SK-N-SH (cell line): ENCODE measurements around the gene VAV1. TPM values are rescaled to one million over a fixed set of nuclear protein-coding genes. Genes with fewer than 3 reads are reported as not detected.

Experiments
- CTCF ChIA-PET: fragments of 300-600, 350-600 bp; formaldehyde crosslinking; extraction: SDS; loops from one replicate; lab custom pipeline; 2021; lab: Yijun Ruan, JAX
- POLR2A ChIA-PET: fragments of 350-600 bp; sonication (Branson Sonifier 250); formaldehyde crosslinking; extraction: SDS; loops from one replicate; lab custom pipeline; 2020; ENCODE audit warnings: antibody characterized with exemption, inconsistent platforms; lab: Yijun Ruan, JAX
- DNase-seq: peaks from one replicate; pipeline ENCODE4 v3.0.0; 2012
- H2AFZ ChIP-seq: fragments of 200-600 bp; sonication (generic); 2 replicates; pipeline ENCODE4 v1.8.1; 2016; ENCODE audit warnings: antibody characterized with exemption, mild to moderate bottlenecking, low read depth
- H3F3A ChIP-seq: fragments of 200-600 bp; sonication (generic); replicated peaks from 2 replicates; pipeline ENCODE3; 2016; ENCODE audit warnings: antibody characterized with exemption, mild to moderate bottlenecking; ENCODE audit not compliant: insufficient read depth
- H3K27ac ChIP-seq, 2 experiments: fragments of 200-500 bp in 1 of 2; fragments of 200-600 bp in 1 of 2; sonication (Bioruptor generic) in 1 of 2; sonication (generic), shearing (Covaris generic) in 1 of 2; 2 replicates each; pipeline versions ENCODE4 v1.5.1 to v1.6.1; 2014 to 2016; ENCODE audit warnings: low read depth in 2 of 2, inconsistent platforms in 1 of 2, low read length in 1 of 2, mild to moderate bottlenecking in 1 of 2, mixed read lengths in 1 of 2
- H3K27me3 ChIP-seq: fragments of 200-600 bp; sonication (generic), shearing (Covaris generic); 2 replicates; pipeline ENCODE4 v1.6.1; 2016; ENCODE audit warnings: mixed run types; ENCODE audit not compliant: insufficient read depth
- H3K36me3 ChIP-seq, 2 experiments: fragments of 200-500 bp in 1 of 2; fragments of 200-600 bp in 1 of 2; sonication (Bioruptor generic) in 1 of 2; sonication (generic) in 1 of 2; replicated peaks in 1 of 2; 2 replicates each; pipeline versions ENCODE3 to v1.5.1; 2014 to 2016; ENCODE audit warnings: low read length in 1 of 2, mild to moderate bottlenecking in 1 of 2; ENCODE audit not compliant: insufficient read depth in 2 of 2, control insufficient read depth in 1 of 2
- H3K4me1 ChIP-seq, 2 experiments: fragments of 200-500 bp in 1 of 2; fragments of 200-600 bp in 1 of 2; sonication (Bioruptor generic) in 1 of 2; sonication (generic), shearing (Covaris generic) in 1 of 2; 2 replicates each; pipeline versions ENCODE4 v1.5.1 to v1.6.1; 2014 to 2016; ENCODE audit warnings: low read depth in 1 of 2, low read length in 1 of 2, mixed run types in 1 of 2; ENCODE audit not compliant: insufficient read depth in 2 of 2, control insufficient read depth in 1 of 2
- H3K4me2 ChIP-seq: fragments of 200-600 bp; sonication (generic), shearing (Covaris generic); 2 replicates; pipeline ENCODE4 v1.6.1; 2017; ENCODE audit warnings: mixed run types
- H3K4me3 ChIP-seq, 2 experiments: fragments of 200-500 bp in 1 of 2; fragments of 200-600 bp in 1 of 2; sonication (Bioruptor generic) in 1 of 2; sonication (generic), shearing (Covaris generic) in 1 of 2; 2 replicates each; pipeline versions ENCODE4 v1.5.1 to v1.8.1; 2014 to 2016; ENCODE audit warnings: low read depth in 2 of 2, inconsistent platforms in 1 of 2, low read length in 1 of 2, mild to moderate bottlenecking in 1 of 2, mixed read lengths in 1 of 2, moderate library complexity in 1 of 2
- H3K79me2 ChIP-seq: fragments of 200-600 bp; sonication (generic); 2 replicates; pipeline ENCODE4 v1.8.1; 2017; ENCODE audit warnings: mild to moderate bottlenecking; ENCODE audit not compliant: insufficient read depth
- H3K9ac ChIP-seq: fragments of 200-600 bp; sonication (generic); 2 replicates; pipeline ENCODE4 v1.6.1; 2017; ENCODE audit warnings: mixed run types
- H3K9me2 ChIP-seq: fragments of 200-600 bp; sonication (generic); 2 replicates; pipeline ENCODE4 v1.6.1; 2017; ENCODE audit warnings: mixed run types
- H3K9me3 ChIP-seq: fragments of 200-600 bp; sonication (generic); 2 replicates; pipeline ENCODE4 v1.6.1; 2017; ENCODE audit warnings: mixed run types, mild to moderate bottlenecking, moderate library complexity
- H4K20me1 ChIP-seq: fragments of 200-600 bp; sonication (generic); 2 replicates; pipeline ENCODE4 v1.6.1; 2017; ENCODE audit warnings: mild to moderate bottlenecking, mixed run types; ENCODE audit not compliant: insufficient read depth
- CHD2 ChIP-seq: fragments of 150-350 bp; IDR thresholded peaks from 2 replicates; pipeline ENCODE4 v1.6.1; 2018; ENCODE audit warnings: low read length; ENCODE audit not compliant: partially characterized antibody
- ELF1 ChIP-seq: IDR thresholded peaks from 2 replicates; pipeline ENCODE4 v1.4.0; 2012
- EP300 ChIP-seq, 2 experiments: IDR thresholded peaks; 2 replicates each; pipeline versions ENCODE4 v1.4.0 to v1.6.1; 2012; ENCODE audit warnings: borderline replicate concordance in 1 of 2, low read depth in 1 of 2, low read length in 1 of 2
- FOXM1 ChIP-seq: IDR thresholded peaks from 2 replicates; pipeline ENCODE4 v1.4.0; 2012; ENCODE audit warnings: low read depth, mild to moderate bottlenecking
- GATA2 ChIP-seq: sonication (generic); formaldehyde crosslinking; IDR thresholded peaks from 2 replicates; pipeline ENCODE4 v1.5.0; 2020; ENCODE audit warnings: mild to moderate bottlenecking, missing genetic modification reagents
- POLR2AphosphoS5 ChIP-seq: IDR thresholded peaks from 2 replicates; pipeline ENCODE4 v1.6.1; 2012; ENCODE audit warnings: low read depth, low read length
- RAD21 ChIP-seq: IDR thresholded peaks from 2 replicates; pipeline ENCODE4 v1.6.1; 2012; ENCODE audit warnings: mild to moderate bottlenecking, low read length
- RCOR1 ChIP-seq: fragments of 150-350 bp; IDR thresholded peaks from 2 replicates; pipeline ENCODE4 v1.6.1; 2017; ENCODE audit warnings: antibody characterized with exemption, low read length
- RFX5 ChIP-seq: IDR thresholded peaks from 2 replicates; pipeline ENCODE4 v1.6.1; 2012; ENCODE audit warnings: mild to moderate bottlenecking, improper control_type of control experiment, low read length
- RXRA ChIP-seq: IDR thresholded peaks from 2 replicates; pipeline ENCODE4 v1.4.0; 2012; ENCODE audit warnings: low read depth, mild to moderate bottlenecking, borderline replicate concordance
- SMC3 ChIP-seq: IDR thresholded peaks from 2 replicates; pipeline ENCODE4 v1.6.1; 2012; ENCODE audit warnings: low read depth, low read length, improper control_type of control experiment
- WGBS: methylation state at CpG from one replicate; pipeline ENCODE4 v1.1.6; 2017; ENCODE audit warnings: low lambda C conversion rate; 5-methylcytosine and 5-hydroxymethylcytosine counted together
- polyA plus RNA-seq, 3 experiments: library from polyadenylated mRNA; depleted of rRNA; stranded (reverse); fragments of >200 nt; gene quantifications; 2 replicates each; pipeline ENCODE4 v1.2.3, GENCODE V29; 2012
- TF ChIP-seq, protein P1 (sequence below): IDR thresholded peaks from 2 replicates; pipeline ENCODE4 v1.4.0; 2012; ENCODE audit warnings: low read depth, borderline replicate concordance
- TF ChIP-seq, protein P2 (sequence below): fragments of 200-600 bp; sonication (generic); IDR thresholded peaks from 2 replicates; pipeline ENCODE4 v1.6.1; 2017; ENCODE audit warnings: antibody characterized with exemption, mild to moderate bottlenecking, moderate library complexity

VAV1 gene
- polyA plus RNA-seq, 1 of the 3 experiments (the other 2 are of a cell fraction) = 0.02 TPM

DNA sequence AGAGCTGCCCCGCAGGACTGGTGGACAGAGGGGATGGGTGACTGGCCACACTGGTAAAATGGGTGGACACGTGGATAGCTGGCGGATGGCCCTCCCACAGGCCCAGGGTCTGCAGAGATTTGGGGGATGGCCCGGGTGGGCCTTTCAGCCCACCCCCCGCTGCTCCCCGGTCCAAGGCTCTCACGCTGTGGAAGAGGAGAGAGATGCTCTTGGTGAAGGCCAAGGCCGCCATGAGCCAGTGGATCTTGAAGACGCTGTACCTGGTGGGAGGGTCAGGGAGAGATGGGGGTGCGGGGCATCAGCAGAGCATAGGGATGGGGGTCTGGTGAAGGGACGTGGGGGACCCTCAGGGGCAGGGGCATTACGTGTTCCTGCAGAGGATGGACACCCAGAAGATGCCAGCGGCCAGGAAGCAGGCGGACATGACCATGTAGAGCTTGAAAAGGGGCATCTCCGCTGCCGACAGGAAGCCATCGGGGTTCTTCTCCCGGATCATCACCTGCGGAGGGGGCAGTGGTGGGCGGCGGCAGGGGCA is 39.6 kb upstream of the VAV1 start:
- Histone ChIP-seq H3K9ac (no peak overlapping the region), H3K4me2 (no peak overlapping the region), H3K27ac (no peak overlapping the region), H3K9me3 (no peaks in the 10 kb centered on the region), H4K20me1 (no peaks in the 10 kb centered on the region), H3K9me2 (no peaks in the 10 kb centered on the region), H3K79me2 (peaks cover 11% of the 10 kb centered on the region), H3K4me1 (peaks cover 8 to 9% of the 10 kb centered on the region in 2 experiments; a peak in 3 of 4 replicates), H2AFZ (no peak overlapping the region), H3K27me3 (no peaks in the 10 kb centered on the region), H3K4me3 (no peak overlapping the region), H3F3A (peaks cover 9% of the 10 kb centered on the region), H3K36me3 (peaks cover 0 to 5% of the 10 kb centered on the region in 2 experiments)
- peak; percentile 20 for DNase-seq
- ChIA-PET CTCF (interaction anchor here (0.6 to 1.2 kb wide), 5 partner anchors 8 to 130 kb away, joined by 3 to 4 read pairs (median 3); no protein-coding TSS in a partner anchor), POLR2A (no interaction called here)
- TF ChIP-seq RCOR1 (no peak), ELF1 (no peak), SMC3 (no peak), GATA2 (no peak), RXRA (no peak), FOXM1 (no peak), POLR2AphosphoS5 (no peak), CHD2 (no peak), RAD21 (no peak), RFX5 (no peak), EP300 (IDR thresholded peaks at IDR 0.05; ENCODE audit: borderline replicate concordance in 1 of 2, low read depth in 1 of 2, low read length in 1 of 2) (no peak)
- TF ChIP-seq, protein P1, sequence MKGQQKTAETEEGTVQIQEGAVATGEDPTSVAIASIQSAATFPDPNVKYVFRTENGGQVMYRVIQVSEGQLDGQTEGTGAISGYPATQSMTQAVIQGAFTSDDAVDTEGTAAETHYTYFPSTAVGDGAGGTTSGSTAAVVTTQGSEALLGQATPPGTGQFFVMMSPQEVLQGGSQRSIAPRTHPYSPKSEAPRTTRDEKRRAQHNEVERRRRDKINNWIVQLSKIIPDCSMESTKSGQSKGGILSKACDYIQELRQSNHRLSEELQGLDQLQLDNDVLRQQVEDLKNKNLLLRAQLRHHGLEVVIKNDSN = no peak
- TF ChIP-seq, protein P2, sequence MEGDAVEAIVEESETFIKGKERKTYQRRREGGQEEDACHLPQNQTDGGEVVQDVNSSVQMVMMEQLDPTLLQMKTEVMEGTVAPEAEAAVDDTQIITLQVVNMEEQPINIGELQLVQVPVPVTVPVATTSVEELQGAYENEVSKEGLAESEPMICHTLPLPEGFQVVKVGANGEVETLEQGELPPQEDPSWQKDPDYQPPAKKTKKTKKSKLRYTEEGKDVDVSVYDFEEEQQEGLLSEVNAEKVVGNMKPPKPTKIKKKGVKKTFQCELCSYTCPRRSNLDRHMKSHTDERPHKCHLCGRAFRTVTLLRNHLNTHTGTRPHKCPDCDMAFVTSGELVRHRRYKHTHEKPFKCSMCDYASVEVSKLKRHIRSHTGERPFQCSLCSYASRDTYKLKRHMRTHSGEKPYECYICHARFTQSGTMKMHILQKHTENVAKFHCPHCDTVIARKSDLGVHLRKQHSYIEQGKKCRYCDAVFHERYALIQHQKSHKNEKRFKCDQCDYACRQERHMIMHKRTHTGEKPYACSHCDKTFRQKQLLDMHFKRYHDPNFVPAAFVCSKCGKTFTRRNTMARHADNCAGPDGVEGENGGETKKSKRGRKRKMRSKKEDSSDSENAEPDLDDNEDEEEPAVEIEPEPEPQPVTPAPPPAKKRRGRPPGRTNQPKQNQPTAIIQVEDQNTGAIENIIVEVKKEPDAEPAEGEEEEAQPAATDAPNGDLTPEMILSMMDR = no peak
- 89% methylated on average over 14 of the region's 21 CpGs for WGBS

DNA sequence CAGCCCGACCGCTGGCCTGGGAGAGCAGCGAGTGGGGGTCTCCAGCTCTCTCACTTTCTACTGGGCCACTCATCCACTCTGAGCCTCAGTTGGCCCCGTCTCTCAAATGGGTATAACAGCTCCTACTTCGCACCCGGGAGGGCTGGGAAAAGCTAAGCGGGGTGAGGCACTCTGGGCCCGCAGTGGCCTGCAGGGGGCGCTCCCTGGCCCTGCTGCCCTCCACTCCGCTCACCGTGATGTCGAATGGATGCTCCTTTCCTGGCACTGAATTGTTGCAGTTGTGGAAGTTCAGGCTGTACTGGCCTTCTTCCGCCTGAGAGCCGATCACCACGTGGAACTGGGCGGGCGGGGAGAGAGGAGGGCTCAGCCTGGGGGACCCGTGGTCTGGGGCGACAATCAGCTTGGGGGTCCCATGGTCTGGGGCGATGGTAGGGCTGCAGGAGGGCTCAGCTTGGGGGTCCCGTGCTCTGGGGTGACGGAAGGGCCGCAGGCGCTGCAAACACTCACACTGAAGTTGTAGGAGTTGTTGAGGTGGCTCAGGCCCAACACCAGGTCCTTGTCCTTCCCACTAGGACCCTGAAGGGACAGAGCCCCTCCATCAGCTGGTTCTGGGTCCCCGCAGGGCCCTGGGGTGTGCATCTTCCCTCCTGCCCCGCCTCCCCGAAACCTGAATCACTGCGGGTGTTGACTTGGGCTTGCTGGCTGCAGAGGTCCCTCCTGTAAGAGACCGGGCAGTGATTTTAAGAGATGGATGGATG is 39.0 kb upstream of the VAV1 start:
- no peaks in the 10 kb centered on the region for H4K20me1 ChIP-seq
- H3K4me2 ChIP-seq = no peak overlapping the region
- H3K27me3 ChIP-seq = no peaks in the 10 kb centered on the region
- peaks cover 0 to 5% of the 10 kb centered on the region in 2 experiments for H3K36me3 ChIP-seq
- no peak overlapping the region for H3K4me3 ChIP-seq
- H3K9me3 ChIP-seq = no peaks in the 10 kb centered on the region
- H3F3A ChIP-seq = peaks cover 15% of the 10 kb centered on the region
- TF ChIP-seq, protein P2 = peak; percentile 46
- no peak for TF ChIP-seq POLR2AphosphoS5
- ChIA-PET POLR2A (no interaction called here), CTCF (interaction anchor here (0.6 to 1.2 kb wide), 4 partner anchors 9 to 129 kb away, joined by 3 to 4 read pairs (median 3); no protein-coding TSS in a partner anchor)
- peak; percentile 61 for DNase-seq
- peaks cover 11% of the 10 kb centered on the region for H3K79me2 ChIP-seq
- no peaks in the 10 kb centered on the region for H3K9me2 ChIP-seq
- H3K4me1 ChIP-seq = peaks cover 15 to 16% of the 10 kb centered on the region in 2 experiments; a peak in 3 of 4 replicates
- no peak overlapping the region for H3K27ac ChIP-seq
- 88% methylated on average over 12 of the region's 29 CpGs for whole genome bisulfite sequencing
- no peak overlapping the region for H3K9ac ChIP-seq
- H2AFZ ChIP-seq = no peak overlapping the region
